Stimulated activated naive CD4-positive, alpha-beta T cell (primary cell): ENCODE data around the gene C16orf86.
"Not testable (repeated sequence)": the region's sequence is repeated elsewhere in the genome, so short reads cannot be mapped to it uniquely, and the experiment has no call there.

Source experiments
- DNase-seq, 6 experiments: peaks; one replicate each; lab custom pipeline; 2025; lab: John Stamatoyannopoulos, UW

The C16orf86 gene

DNA sequence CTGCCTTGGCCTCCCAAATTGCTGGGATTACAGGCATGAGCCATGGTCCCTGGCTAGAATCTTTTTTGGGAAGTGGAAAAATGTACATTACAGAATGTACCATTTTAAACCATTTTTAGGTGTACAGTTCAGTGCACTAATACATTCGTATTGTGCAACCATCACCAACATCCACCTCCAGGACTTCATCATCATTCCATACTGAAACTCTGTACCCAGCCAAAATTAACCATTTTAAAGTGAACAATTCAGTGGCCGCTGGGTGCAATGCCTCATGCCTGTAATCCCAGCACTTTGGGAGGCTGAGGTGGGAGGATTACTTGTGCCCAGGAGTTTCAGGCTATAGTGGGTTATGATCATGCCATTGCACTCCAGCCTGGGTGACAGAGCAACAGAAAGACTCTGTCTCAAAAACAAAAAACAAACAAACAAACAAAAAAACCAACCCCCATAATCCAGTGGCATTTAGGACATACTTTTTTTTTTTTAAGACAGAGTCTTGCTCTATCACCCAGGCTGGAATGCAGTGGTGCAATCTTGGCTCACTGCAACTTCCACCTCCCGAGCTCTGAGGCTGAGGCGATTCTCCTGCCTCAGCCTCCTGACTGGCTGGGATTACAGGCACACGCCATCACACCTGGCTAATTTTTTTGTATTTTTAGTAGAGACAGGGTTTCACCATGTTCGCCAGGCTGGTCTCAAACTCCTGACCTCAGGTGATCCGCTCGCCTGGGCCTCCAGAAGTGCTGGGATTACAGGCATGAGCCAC lies 27.1 kb downstream of the C16orf86 start:
- not testable (repeated sequence) for DNase-seq

DNA sequence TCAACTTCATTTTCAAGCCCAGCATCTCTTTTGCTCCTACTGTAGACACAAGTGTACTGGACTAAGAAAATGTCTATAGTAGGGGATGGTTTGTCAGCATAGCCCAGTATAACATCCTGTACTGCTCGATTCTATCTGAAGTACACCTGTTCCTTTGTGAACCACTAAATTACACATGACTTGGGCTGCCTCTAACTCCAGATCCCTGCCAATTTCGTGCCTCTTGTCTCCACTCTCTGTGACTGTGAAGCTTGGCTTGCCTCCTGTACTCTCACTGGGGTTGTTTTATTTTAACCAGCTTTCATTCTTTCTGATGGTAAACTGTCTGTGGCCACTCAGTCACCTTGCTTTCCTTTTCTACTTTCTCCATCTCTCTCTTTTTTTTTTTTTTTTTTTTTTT lies 28.0 kb downstream of the C16orf86 start:
- DNase-seq, result no peak

DNA sequence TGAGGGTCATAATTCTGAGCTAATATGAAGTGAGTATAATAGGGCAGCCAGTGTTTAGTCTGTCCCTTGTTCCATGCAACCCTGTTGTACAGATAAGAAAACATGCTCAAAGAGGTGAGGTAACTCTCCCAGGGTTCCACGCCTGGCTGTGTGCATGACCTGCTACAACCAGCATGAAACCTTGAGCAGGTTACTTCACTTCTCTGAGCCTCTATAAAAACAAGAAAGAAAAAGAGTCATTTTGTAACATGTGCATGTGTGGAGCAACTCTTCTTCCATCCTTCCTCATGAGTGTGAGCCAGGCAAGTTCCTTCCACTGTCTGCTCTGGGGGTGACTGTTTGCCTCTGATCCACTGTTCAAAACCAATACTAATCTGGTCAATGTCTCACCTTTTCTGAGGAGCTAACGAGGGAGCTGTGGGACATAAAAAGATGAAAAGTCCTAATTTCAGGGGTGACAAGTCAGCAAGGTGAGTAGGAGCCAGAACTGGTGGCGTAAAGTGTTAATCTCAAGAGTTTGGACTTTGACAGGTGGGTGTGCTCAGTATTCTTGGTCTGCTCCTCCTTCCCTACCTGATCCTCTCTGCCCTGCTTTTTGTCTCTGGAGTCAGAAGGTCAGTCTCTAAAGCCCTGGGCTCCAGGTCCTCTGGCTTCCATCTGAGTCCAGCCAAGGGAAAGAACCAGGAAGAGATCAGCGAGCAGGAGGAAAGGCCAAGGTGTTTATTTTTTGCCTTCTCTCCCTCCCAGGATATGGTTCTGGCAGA lies 31.0 kb downstream of the C16orf86 start:
- DNase-seq, result no peak

DNA sequence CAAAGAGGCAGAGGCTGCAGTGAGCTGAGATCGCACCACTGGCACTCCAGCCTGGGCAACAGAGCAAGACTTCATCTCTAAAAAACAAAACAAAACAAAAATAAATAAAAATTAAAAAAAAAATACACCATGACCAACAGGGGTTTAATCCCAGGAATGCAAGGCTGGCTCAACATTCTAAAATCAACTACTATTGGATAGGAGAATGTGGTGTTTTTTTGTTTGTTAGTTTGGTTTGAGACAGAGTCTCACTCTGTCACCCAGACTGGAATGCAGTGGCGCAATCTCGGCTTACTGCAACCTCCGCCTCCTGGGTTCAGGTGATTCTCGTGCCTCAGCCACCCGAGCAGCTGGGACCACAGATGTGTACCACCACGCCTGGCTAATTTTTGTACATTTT lies 32.7 kb downstream of the C16orf86 start:
- DNase-seq, result no peak

DNA sequence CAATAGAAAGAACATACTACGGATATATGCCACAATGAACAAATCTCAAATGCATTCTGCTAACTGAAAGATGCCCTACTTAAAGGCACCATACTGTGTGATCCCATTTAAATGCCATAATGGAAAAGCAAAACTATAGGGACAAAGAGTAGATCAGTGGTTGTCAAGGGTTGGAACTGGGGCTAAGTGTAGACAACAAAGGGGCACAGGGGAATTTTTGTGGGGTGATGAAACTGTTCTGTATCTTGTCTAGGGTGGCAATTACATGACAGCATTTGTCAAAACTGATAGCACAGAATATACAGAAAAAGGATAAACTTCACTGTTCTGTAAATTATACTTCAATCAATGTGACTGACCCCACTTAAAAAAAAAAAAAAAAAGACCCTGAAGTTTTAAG lies 34.8 kb downstream of the C16orf86 start:
- no peak for DNase-seq

DNA sequence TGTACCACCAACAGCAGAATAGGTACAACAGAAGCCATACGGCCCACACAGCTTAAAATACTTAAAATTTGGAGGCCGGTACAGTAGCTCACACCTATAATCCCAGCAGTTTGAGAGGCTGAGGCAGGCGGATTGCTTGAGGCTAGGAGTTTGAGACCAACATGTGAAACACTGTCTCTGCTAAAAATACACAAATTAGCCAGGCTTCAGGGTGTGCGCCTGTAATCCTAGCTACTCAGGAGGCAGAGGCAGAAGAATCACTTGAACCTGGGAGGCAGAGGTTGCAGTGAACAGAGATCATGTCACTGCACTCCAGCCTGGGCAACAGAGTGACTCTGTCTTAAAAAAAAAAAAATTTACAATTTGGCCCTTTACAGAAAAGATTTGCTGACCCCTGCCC lies 35.5 kb downstream of the C16orf86 start:
- no peak for DNase-seq

DNA sequence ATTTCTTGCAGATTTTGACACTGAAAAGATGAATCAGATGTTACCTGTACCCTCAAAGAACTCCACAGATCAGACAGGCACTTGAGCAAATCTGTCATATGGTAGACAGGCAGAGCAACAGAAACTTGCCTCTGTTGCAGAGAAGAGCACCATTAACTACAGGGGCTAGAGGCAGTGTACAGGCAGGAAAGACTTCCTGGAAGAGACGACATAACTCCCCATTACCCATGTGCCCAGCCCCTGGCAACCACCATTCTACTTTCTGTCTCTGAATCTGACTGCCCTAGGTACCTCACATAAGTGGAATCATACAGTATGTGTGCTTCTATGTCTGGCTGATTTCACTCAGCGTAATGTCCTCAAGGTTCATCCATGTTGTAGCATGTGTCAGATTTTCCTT lies 37.0 kb downstream of the C16orf86 start:
- DNase-seq, result peak in 1 of 6 experiments; percentile 40

DNA sequence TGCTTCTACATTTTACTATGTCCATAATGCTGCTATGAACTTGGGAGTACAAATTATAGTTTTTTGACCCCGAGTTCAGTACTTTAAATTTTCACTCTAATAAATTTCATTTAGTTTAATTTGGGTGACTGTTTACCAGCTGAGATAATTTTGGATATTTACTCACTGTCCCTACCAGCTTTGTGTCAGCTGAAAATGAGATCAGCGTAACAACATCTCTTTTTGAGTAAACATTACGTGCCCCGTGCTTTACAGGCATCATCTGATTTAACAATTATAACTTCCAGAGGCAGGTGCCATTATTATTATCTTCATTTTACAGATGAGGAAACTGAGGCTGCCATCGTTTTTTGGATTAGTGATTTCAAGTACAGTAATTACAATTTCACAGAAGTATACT lies 37.5 kb downstream of the C16orf86 start:
- no peak for DNase-seq

DNA sequence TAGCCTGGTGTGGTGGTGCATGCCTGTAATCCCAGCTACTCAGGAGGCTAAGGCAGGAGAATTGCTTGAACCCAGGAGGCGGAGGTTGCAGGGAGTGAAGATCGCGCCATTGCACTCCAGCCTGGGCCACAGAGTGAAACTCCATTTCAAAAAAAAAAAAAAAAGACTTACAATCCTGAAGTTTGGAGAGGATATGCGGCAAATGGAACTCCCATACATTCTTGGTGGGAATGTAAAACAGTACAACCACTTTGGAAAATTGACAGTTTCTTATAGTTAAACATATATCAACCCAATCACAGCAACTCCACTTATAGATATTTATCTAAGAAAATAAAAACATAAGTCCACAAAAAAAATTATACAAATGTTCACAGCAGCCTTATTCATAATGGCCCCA lies 40.6 kb downstream of the C16orf86 start:
- no peak for DNase-seq

DNA sequence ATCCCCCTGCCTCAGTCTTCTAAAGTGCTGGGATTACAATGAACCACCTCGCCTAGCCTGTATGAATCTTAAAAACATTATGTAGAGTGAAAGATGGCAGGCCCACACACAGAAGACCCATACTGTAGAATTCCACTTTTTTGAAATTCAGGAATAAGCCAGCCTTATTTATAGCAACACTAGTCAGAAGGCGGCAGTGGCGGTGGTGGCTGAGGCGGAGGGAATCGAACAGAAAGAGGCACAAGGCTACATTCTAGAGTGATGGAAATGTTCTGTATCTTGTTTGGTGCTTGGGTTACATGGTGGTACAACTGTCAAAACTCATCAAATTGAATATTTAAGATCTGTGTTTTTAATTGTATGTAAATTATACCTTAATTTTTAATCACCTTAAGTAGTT lies 41.2 kb downstream of the C16orf86 start:
- no peak for DNase-seq

DNA sequence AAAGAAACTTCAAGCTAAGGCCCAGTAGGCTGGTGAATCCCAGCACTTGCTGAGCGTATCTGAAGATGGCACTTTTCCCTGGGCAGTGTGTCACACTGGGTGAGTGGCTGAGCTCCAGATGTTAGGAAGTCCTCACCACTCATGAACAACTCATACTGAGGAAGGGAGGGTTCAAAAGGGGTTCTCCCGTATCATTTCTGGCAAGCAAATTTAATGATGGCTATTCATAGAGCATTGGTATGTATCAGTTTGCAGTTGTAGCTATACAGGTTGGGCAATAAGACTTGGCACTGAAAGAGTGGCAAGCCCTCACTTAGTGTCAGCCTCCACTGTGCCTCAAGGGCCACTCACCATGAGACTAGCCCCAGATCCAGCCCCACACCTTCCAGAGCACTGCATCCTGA lies 41.8 kb downstream of the C16orf86 start:
- no peak for DNase-seq

DNA sequence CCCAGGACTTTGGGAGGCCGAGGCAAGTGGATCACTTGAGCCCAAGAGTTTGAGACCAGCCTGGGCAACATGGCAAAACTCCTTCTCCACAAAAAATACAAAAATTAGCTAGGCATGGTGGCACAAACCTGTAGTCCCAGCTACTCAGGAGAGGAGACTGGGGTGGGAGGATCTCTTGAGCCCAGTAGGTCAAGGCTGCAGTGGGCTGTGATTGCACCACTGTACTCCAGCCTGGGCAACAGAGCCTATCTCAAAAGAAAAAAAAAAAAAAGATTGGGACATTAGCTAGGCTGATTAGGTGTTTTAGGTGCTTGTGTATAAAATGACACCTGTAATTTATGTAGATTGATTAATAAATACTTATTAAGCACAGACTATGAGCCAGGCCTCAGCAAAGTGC lies 42.4 kb downstream of the C16orf86 start:
- DNase-seq, result no peak

DNA sequence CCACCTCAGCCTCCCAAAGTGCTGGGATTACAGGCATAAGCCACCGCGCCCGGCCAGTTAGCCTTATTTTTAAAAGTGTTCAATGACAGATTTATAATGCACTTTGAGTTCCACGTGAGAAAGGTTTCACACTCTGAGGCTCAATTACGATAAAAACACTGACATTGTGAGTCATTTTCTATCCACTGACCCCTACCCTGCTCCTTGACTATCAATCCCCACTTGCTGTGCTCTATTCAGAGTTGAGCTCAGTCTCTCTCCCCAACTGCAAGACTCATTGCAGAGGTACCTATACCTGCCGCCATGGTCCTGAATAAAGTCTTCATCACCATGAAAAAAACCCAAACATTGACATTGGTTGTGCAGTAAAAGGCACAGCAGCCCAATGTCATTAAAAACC lies 44.0 kb downstream of the C16orf86 start:
- no peak for DNase-seq

DNA sequence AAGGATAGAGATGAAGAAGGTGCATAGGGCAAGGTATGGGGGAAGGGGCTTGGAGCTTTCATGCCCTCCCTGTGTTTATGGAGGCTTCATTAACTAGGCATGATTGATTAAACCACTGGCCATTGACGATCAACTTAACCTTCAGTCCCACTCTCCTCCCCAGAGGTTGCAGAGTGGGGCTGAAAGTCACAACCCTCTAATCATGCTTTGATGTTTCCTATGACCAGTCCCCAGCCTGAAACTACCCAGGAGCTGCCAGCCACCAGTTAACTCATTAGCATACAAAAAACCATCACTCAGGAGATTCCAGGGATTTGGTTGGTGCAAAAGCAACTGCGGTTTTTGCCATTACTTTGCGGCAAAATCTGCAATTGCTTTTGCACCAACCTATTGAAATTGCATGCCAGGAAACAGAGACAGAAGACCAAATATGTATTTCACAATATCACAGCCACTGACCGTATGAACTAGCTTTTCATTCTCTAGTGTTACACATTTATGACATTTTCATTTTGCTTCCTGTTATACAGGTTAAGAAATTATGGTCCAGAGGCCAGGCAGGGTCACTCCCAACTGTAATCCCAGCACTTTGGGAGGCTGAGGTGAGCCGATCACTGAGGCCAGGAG lies 47.1 kb downstream of the C16orf86 start:
- no peak for DNase-seq

DNA sequence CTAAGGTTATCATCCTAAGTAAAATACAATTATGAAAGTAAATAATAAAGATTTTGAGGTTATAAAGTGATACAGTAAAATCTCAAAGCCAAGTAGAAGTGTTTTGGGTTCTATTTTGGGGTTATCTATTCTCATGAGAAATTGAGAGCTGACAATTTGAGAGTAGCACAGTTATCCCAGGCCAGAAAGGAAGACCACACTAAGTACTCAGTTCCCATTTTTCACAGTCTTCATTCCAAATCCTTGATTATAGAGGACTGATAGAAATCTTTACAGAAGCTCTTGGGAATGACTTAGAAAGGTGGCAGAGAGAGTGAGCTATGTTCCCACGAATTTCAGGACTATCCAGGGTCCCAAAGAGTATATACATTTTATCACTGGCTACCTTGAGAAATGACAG lies 47.9 kb downstream of the C16orf86 start:
- no peak for DNase-seq

DNA sequence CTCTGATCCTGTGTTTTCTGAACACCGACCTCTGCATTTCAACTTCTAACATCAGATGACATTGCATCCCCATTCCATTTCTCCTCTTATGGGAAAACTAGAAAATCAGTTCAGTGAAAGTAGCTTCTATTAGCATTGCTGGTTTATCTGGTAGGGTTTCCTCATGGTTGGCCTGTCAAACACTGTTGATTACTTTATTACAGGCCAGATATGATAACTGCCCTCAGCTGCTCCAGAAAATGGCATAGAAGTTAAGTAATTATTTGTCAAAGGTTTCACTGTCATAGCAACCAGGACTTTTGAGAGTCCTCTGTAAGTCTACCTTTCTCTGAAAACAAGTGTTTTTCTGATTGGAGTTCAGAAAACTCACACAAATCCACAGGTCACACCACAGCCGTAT lies 49.5 kb downstream of the C16orf86 start:
- no peak for DNase-seq
